ENCODE measurements around the gene ERICH6.

DNA sequence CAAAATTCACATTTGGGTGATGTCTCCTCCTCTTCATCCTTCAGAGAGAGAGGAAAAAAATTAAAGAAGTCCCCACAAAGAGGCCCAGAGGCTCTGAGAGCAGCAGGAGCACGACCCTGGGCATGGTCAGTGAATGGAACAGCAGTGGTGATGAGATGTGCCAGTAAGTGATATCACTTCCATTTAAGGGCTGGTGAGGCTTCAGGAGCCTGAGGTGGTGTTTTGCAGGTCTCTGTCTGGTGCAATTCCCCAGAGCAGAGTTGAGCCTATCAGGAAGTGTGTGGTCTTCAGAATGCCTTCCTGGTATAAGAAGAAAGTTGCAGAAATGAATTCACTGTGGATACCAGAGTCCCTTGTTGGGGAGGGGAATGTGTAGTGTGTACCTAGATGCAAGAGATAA, 21.4 kb downstream of the ERICH6 start:
- TF ChIP-seq POLR2A (IDR thresholded peaks at IDR 0.05) (no peak), POLR2AphosphoS5 (IDR thresholded peaks at IDR 0.05) (no peak)
- TF ChIP-seq, protein P1, sequence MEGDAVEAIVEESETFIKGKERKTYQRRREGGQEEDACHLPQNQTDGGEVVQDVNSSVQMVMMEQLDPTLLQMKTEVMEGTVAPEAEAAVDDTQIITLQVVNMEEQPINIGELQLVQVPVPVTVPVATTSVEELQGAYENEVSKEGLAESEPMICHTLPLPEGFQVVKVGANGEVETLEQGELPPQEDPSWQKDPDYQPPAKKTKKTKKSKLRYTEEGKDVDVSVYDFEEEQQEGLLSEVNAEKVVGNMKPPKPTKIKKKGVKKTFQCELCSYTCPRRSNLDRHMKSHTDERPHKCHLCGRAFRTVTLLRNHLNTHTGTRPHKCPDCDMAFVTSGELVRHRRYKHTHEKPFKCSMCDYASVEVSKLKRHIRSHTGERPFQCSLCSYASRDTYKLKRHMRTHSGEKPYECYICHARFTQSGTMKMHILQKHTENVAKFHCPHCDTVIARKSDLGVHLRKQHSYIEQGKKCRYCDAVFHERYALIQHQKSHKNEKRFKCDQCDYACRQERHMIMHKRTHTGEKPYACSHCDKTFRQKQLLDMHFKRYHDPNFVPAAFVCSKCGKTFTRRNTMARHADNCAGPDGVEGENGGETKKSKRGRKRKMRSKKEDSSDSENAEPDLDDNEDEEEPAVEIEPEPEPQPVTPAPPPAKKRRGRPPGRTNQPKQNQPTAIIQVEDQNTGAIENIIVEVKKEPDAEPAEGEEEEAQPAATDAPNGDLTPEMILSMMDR (IDR thresholded peaks at IDR 0.05): no peak
